HepG2 (cell line): ENCODE measurements around the gene UCKL1. TPM values are rescaled to one million over a fixed set of nuclear protein-coding genes. Genes with fewer than 3 reads are reported as not detected.
A peak's percentile ranks its signal among the peaks of the same experiment; 100 is the strongest.

Source experiments
- ELF1 ChIP-seq: sonication (generic); formaldehyde crosslinking; IDR thresholded peaks from 2 replicates; pipeline ENCODE4 v1.4.0; 2020; ENCODE audit warnings: missing genetic modification reagents
- EZH2 ChIP-seq: conservative IDR thresholded peaks from 2 replicates; pipeline ENCODE4 v1.6.1; 2012; ENCODE audit warnings: mild to moderate bottlenecking, low read depth, low read length, moderate library complexity
- GPN1 ChIP-seq: sonication (generic); formaldehyde crosslinking; IDR thresholded peaks from 2 replicates; pipeline ENCODE4 v1.5.1; 2020; ENCODE audit warnings: missing genetic modification reagents, borderline replicate concordance
- HMG20A ChIP-seq: IDR thresholded peaks from 2 replicates; pipeline ENCODE4 v1.6.1; 2016; ENCODE audit warnings: borderline replicate concordance
- KAT7 ChIP-seq: IDR thresholded peaks from 2 replicates; pipeline ENCODE4 v1.6.1; 2018; ENCODE audit warnings: borderline replicate concordance, missing compliant biosample characterization
- KDM5A ChIP-seq: fragments of 200-600 bp; sonication (generic); IDR thresholded peaks from 2 replicates; pipeline ENCODE4 v1.7.0; 2018; ENCODE audit warnings: antibody characterized with exemption, mild to moderate bottlenecking, low read length, borderline replicate concordance
- MAF1 ChIP-seq: sonication (generic); formaldehyde crosslinking; IDR thresholded peaks from 2 replicates; pipeline ENCODE4 v1.5.0; 2020; ENCODE audit warnings: missing genetic modification reagents, borderline replicate concordance
- NFKBIZ ChIP-seq: IDR thresholded peaks from 2 replicates; pipeline ENCODE4 v1.6.1; 2018; ENCODE audit warnings: missing genetic modification reagents, missing compliant biosample characterization
- SETDB1 ChIP-seq: sonication (generic); formaldehyde crosslinking; IDR thresholded peaks from 2 replicates; pipeline ENCODE4 v1.5.1; 2020; ENCODE audit warnings: missing genetic modification reagents, mild to moderate bottlenecking, borderline replicate concordance
- SIX4 ChIP-seq: sonication (generic); formaldehyde crosslinking; IDR thresholded peaks from 2 replicates; pipeline ENCODE4 v1.4.0; 2020; ENCODE audit warnings: missing genetic modification reagents
- U2AF2 ChIP-seq: fragments of 200-400 bp; formaldehyde crosslinking; IDR thresholded peaks from 2 replicates; pipeline ENCODE4 v1.6.1; 2017; ENCODE audit warnings: low read depth, mild to moderate bottlenecking, low read length
- ZFAT ChIP-seq: sonication (generic); formaldehyde crosslinking; conservative IDR thresholded peaks from 2 replicates; pipeline ENCODE4 v1.8.1; 2023; ENCODE audit warnings: missing genetic modification reagents, inconsistent platforms
- ZNF33A ChIP-seq: sonication (generic); formaldehyde crosslinking; IDR thresholded peaks from 2 replicates; pipeline ENCODE4 v1.5.1; 2020; ENCODE audit warnings: missing genetic modification reagents, mild to moderate bottlenecking, moderate library complexity, borderline replicate concordance
- ZNF33B ChIP-seq: sonication (generic); formaldehyde crosslinking; IDR thresholded peaks from 2 replicates; pipeline ENCODE4 v1.5.1; 2020; ENCODE audit warnings: mild to moderate bottlenecking, missing genetic modification reagents
- ZNF546 ChIP-seq: sonication (generic); formaldehyde crosslinking; conservative IDR thresholded peaks from 2 replicates; pipeline ENCODE4 v1.8.1; 2023; ENCODE audit warnings: mild to moderate bottlenecking, missing genetic modification reagents
- polyA plus RNA-seq, 8 experiments: library from polyadenylated mRNA; depleted of rRNA in 3 of 8; stranded (reverse) in 7 of 8; unstranded in 1 of 8; fragments of >200 nt; fragmentation: Illumina TruSeq in 4 of 8; extraction: Trizol in 4 of 8; gene quantifications; 2 replicates each; pipeline versions ENCODE4 v1.2.1 to v1.2.3, GENCODE V29; 2011 to 2016; ENCODE audit warnings: low read depth in 4 of 8, missing spikeins in 1 of 8, mixed read lengths in 1 of 8; ENCODE audit not compliant: insufficient read depth in 1 of 8
- total RNA-seq, 5 experiments: library from RNA; depleted of rRNA; stranded (reverse); fragments of >200 nt; fragmentation: Illumina TruSeq; extraction: Trizol; gene quantifications; 2 replicates each; pipeline ENCODE4 v1.2.3, GENCODE V29; 2016; ENCODE audit warnings: low read depth in 1 of 5
- TF ChIP-seq, protein P1 (sequence below): sonication (generic); formaldehyde crosslinking; IDR thresholded peaks from 2 replicates; pipeline ENCODE4 v1.4.0; 2020; ENCODE audit warnings: missing genetic modification reagents
- TF ChIP-seq, protein P2 (sequence below): sonication (generic); formaldehyde crosslinking; IDR thresholded peaks from 2 replicates; pipeline ENCODE4 v1.4.0; 2020; ENCODE audit warnings: missing genetic modification reagents, borderline replicate concordance
- TF ChIP-seq, protein P3 (sequence below): sonication (generic); formaldehyde crosslinking; IDR thresholded peaks from 2 replicates; pipeline ENCODE4 v1.5.0; 2020; ENCODE audit warnings: mild to moderate bottlenecking, low read depth, missing genetic modification reagents, borderline replicate concordance
- TF ChIP-seq, protein P4 (sequence below): sonication (generic); formaldehyde crosslinking; conservative IDR thresholded peaks from 2 replicates; pipeline ENCODE4 v1.4.0; 2020; ENCODE audit warnings: missing genetic modification reagents
- TF ChIP-seq, protein P5 (sequence below): sonication (generic); formaldehyde crosslinking; IDR thresholded peaks from 2 replicates; pipeline ENCODE4 v1.5.1; 2020; ENCODE audit warnings: mild to moderate bottlenecking, missing genetic modification reagents, borderline replicate concordance

UCKL1 gene
- total and polyA plus RNA-seq, 2 of the 13 experiments (the other 11 are each of a cell fraction or from before 2014, with no cell fraction given) = 50.2 to 126 TPM

DNA sequence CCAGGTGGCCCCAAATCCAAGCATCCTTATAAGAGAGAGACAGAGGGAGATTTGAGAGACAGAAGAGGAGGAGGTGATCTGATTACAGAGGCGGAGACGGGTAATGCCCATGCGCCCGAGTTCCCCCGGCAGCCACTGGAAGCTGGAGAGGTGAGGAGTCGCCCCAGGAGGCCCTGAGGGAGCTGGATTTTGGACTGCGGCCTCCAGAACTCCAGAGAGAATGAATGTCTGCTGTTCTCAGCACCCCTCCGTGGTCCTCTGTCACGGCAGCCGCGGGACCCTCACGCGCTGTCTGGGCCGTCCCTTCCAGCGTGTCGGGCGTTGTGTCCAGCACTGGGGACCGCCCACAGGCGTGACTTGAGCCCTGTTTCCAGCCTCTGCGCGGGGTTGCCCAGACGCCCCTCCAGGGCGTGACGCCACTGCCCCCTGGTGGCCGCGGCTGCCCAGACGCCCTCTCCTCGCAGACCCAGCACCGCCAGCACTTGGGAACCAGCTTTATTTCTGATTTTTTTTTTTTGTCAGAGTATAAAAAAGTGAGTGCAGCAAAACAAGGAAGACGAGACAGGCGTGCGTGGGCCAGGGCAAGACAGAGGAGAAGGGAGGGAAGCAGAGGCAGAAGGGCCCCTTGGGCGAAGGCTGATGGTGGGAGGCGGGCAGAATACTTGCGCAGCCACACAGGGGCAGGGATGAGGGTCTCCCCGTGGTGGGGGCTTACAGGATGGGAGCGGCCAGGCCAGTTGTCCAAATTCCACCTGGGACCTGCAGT is 17.6 kb upstream of the UCKL1 start (continued):
- TF ChIP-seq, protein P1, sequence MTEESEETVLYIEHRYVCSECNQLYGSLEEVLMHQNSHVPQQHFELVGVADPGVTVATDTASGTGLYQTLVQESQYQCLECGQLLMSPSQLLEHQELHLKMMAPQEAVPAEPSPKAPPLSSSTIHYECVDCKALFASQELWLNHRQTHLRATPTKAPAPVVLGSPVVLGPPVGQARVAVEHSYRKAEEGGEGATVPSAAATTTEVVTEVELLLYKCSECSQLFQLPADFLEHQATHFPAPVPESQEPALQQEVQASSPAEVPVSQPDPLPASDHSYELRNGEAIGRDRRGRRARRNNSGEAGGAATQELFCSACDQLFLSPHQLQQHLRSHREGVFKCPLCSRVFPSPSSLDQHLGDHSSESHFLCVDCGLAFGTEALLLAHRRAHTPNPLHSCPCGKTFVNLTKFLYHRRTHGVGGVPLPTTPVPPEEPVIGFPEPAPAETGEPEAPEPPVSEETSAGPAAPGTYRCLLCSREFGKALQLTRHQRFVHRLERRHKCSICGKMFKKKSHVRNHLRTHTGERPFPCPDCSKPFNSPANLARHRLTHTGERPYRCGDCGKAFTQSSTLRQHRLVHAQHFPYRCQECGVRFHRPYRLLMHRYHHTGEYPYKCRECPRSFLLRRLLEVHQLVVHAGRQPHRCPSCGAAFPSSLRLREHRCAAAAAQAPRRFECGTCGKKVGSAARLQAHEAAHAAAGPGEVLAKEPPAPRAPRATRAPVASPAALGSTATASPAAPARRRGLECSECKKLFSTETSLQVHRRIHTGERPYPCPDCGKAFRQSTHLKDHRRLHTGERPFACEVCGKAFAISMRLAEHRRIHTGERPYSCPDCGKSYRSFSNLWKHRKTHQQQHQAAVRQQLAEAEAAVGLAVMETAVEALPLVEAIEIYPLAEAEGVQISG (CRISPR knock-in tag) = peak; percentile 84
- TF ChIP-seq, protein P2, sequence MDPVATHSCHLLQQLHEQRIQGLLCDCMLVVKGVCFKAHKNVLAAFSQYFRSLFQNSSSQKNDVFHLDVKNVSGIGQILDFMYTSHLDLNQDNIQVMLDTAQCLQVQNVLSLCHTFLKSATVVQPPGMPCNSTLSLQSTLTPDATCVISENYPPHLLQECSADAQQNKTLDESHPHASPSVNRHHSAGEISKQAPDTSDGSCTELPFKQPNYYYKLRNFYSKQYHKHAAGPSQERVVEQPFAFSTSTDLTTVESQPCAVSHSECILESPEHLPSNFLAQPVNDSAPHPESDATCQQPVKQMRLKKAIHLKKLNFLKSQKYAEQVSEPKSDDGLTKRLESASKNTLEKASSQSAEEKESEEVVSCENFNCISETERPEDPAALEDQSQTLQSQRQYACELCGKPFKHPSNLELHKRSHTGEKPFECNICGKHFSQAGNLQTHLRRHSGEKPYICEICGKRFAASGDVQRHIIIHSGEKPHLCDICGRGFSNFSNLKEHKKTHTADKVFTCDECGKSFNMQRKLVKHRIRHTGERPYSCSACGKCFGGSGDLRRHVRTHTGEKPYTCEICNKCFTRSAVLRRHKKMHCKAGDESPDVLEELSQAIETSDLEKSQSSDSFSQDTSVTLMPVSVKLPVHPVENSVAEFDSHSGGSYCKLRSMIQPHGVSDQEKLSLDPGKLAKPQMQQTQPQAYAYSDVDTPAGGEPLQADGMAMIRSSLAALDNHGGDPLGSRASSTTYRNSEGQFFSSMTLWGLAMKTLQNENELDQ (CRISPR knock-in tag) = peak; percentile 34; the same call in 1 of the 2 replicates
- TF ChIP-seq MAF1 (CRISPR knock-in tag) (peak; percentile 86; the same call in 1 of the 2 replicates), NFKBIZ (no peak), ZNF546 (0 out of 2 replicates have a peak, but pooled peaks have one; percentile 10), ZNF33A (CRISPR knock-in tag) (no peak), U2AF2 (0 out of 2 replicates have a peak, but pooled peaks have one; percentile 57), KAT7 (CRISPR knock-in tag) (peak; percentile 94), KDM5A (peak; percentile 56; the same call in 1 of the 2 replicates), SIX4 (CRISPR knock-in tag) (0 out of 2 replicates have a peak, but pooled peaks have one; percentile 24), EZH2 (no peak), ELF1 (peak; percentile 58; the same call in 1 of the 2 replicates), SETDB1 (CRISPR knock-in tag) (no peak), ZFAT (no peak), GPN1 (peak; percentile 16; the same call in 1 of the 2 replicates), HMG20A (CRISPR knock-in tag) (peak; percentile 44; the same call in 1 of the 2 replicates), ZNF33B (CRISPR knock-in tag) (no peak; the same call in 1 of the 2 replicates)
- TF ChIP-seq, protein P3, sequence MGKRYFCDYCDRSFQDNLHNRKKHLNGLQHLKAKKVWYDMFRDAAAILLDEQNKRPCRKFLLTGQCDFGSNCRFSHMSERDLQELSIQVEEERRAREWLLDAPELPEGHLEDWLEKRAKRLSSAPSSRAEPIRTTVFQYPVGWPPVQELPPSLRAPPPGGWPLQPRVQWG = no peak
- TF ChIP-seq, protein P4, sequence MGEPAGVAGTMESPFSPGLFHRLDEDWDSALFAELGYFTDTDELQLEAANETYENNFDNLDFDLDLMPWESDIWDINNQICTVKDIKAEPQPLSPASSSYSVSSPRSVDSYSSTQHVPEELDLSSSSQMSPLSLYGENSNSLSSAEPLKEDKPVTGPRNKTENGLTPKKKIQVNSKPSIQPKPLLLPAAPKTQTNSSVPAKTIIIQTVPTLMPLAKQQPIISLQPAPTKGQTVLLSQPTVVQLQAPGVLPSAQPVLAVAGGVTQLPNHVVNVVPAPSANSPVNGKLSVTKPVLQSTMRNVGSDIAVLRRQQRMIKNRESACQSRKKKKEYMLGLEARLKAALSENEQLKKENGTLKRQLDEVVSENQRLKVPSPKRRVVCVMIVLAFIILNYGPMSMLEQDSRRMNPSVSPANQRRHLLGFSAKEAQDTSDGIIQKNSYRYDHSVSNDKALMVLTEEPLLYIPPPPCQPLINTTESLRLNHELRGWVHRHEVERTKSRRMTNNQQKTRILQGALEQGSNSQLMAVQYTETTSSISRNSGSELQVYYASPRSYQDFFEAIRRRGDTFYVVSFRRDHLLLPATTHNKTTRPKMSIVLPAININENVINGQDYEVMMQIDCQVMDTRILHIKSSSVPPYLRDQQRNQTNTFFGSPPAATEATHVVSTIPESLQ (CRISPR knock-in tag) = no peak
- TF ChIP-seq, protein P5, sequence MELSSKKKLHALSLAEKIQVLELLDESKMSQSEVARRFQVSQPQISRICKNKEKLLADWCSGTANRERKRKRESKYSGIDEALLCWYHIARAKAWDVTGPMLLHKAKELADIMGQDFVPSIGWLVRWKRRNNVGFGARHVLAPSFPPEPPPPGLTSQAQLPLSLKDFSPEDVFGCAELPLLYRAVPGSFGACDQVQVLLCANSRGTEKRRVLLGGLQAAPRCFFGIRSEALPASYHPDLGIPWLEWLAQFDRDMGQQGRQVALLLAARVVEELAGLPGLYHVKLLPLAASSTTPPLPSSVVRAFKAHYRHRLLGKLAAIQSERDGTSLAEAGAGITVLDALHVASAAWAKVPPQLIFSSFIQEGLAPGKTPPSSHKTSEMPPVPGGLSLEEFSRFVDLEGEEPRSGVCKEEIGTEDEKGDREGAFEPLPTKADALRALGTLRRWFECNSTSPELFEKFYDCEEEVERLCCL (CRISPR knock-in tag) = no peak
